ENCODE results near the gene PCNA. TPM values are rescaled to one million over a fixed set of nuclear protein-coding genes. Genes with fewer than 3 reads are reported as not detected.

Gene PCNA
- total and polyA plus RNA-seq, 2 of the 4 experiments (the other 2 are of a cell fraction): 155 to 213 TPM

DNA sequence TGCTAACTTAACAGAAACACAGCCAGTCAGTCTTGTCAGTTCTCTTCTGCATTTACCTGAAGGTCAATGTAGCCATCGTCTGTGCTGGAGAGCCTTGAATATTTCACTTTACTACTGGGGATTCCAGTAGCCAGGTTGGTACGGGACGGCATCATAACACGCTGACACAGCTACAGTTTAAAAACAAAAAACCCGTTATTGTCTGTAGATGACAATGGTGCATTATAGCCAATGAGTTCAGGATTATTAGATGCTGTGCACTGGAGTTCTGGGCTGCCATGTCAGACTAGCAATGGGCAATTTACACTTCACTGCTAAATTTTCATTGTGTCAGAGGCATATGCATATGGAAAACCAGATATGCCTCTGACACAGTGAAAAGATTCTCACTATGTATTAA lies 10.5 kb downstream of the PCNA start:
- no peaks in the 10 kb centered on the region for H3K9me3 ChIP-seq (ENCODE audit: control insufficient read depth, insufficient read depth, low read length)
- dilution Hi-C loops (cut with HindIII; ENCODE audit: low sequenced_read_pairs, unreplicated experiment): no loop called here
- no peak overlapping the region for H2BK15ac ChIP-seq (ENCODE audit: low read depth, low read length)
- no peak for DNase-seq
- H2AK5ac ChIP-seq (ENCODE audit: low read depth, low read length): no peak overlapping the region
- H3K18ac ChIP-seq (ENCODE audit: low read depth, low read length): no peak overlapping the region
- no peak overlapping the region for H3K9ac ChIP-seq (ENCODE audit: low read depth, low read length)
- no peak overlapping the region for H2BK20ac ChIP-seq (ENCODE audit: low read depth, low read length)
- no peak overlapping the region for H4K8ac ChIP-seq (ENCODE audit: low read depth in 2 of 2, low read length in 2 of 2)
- no peak overlapping the region for H2BK5ac ChIP-seq (ENCODE audit: low read depth, low read length, poor library complexity, severe bottlenecking)
- H2BK120ac ChIP-seq (ENCODE audit: low read depth, low read length): no peak overlapping the region
- TF ChIP-seq MAFK (IDR thresholded peaks at IDR 0.05; ENCODE audit: low read depth, low read length) (no peak), SMC3 (IDR thresholded peaks at IDR 0.05; ENCODE audit: low read depth, low read length) (no peak)
- TF ChIP-seq, protein P1, sequence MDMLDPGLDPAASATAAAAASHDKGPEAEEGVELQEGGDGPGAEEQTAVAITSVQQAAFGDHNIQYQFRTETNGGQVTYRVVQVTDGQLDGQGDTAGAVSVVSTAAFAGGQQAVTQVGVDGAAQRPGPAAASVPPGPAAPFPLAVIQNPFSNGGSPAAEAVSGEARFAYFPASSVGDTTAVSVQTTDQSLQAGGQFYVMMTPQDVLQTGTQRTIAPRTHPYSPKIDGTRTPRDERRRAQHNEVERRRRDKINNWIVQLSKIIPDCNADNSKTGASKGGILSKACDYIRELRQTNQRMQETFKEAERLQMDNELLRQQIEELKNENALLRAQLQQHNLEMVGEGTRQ (IDR thresholded peaks at IDR 0.05; ENCODE audit: low read depth, low read length): no peak
- H4K91ac ChIP-seq (ENCODE audit: insufficient read depth, low read depth, low read length): no peak overlapping the region
- H2AFZ ChIP-seq (replicated peaks; ENCODE audit: low read length, poor library complexity): no peak overlapping the region
- H3K14ac ChIP-seq (replicated peaks; ENCODE audit: low read depth, low read length): no peak overlapping the region
- H3K4ac ChIP-seq (ENCODE audit: low read depth, low read length): no peak overlapping the region
- no peaks in the 10 kb centered on the region for H3K27me3 ChIP-seq (ENCODE audit: control insufficient read depth, insufficient read depth, low read length)
- H3K23ac ChIP-seq (ENCODE audit: low read depth, low read length): no peak overlapping the region
- intact Hi-C loops (cut with micrococcal nuclease): no loop called here
- H3K4me1 ChIP-seq (ENCODE audit: control insufficient read depth, insufficient read depth, low read length): peaks cover 1% of the 10 kb centered on the region; the same call in 1 of the 2 replicates
- H3K56ac ChIP-seq (ENCODE audit: extremely low read depth, insufficient read depth, low read length): no peak overlapping the region
- POLR2A ChIA-PET (ENCODE audit: unreplicated experiment): no interaction called here
- CTCF ChIA-PET: no interaction called here
- H4K20me1 ChIP-seq (ENCODE audit: insufficient read depth, low read length): no peaks in the 10 kb centered on the region
- H2AK9ac ChIP-seq (replicated peaks; ENCODE audit: low read depth, low read length, poor library complexity): no peak overlapping the region
- H3K36me3 ChIP-seq (ENCODE audit: control insufficient read depth, insufficient read depth, low read length): peaks cover 29% of the 10 kb centered on the region
- H3K27ac ChIP-seq (ENCODE audit: insufficient read depth, low read length): no peak overlapping the region
- H3K9me1 ChIP-seq (ENCODE audit: insufficient read depth, low read length): no peaks in the 10 kb centered on the region
- BruUV-seq (replicated peaks): no TSS peak
- peaks cover 8 to 30% of the 10 kb centered on the region in 2 experiments for H3K79me1 ChIP-seq (ENCODE audit: low read depth in 1 of 2, low read length in 2 of 2)
- H4K5ac ChIP-seq (ENCODE audit: low read depth, low read length): no peak overlapping the region
- WGBS, 2 experiments (ENCODE audit: extremely low coverage in 2 of 2, insufficient read length in 1 of 2): no CpG with 5 or more reads among the region's 5 CpGs
- H3K4me3 ChIP-seq (ENCODE audit: insufficient read depth, low read depth, low read length): no peak overlapping the region
- H3K4me2 ChIP-seq (ENCODE audit: low read depth, low read length): no peak overlapping the region
- in situ Hi-C loops (cut with MboI; ENCODE audit: low sequenced_read_pairs): no loop called here
- no peak for ATAC-seq (ENCODE audit: low read depth)
